ENCODE data around the gene COX19. TPM values are rescaled to one million over a fixed set of nuclear protein-coding genes. Genes with fewer than 3 reads are reported as not detected.

Gene COX19
- total and polyA plus RNA-seq, 7 donors = 5.1 to 12.7 (median 9.2) TPM

GRCh38 chr7:1019255-1019785 lies 44.0 kb upstream of the COX19 start:
- no peak for DNase-seq
- peaks cover 0 to 9% (median 0%) of the 10 kb centered on the region in 4 donors for H3K36me3 ChIP-seq
- intact Hi-C loops (cut with DNase I) = no loop called here

GRCh38 chr7:1018334-1018695 lies 43.0 kb upstream of the COX19 start:
- intact Hi-C loops (cut with DNase I) = no loop called here
- no peak for DNase-seq
- H3K27ac ChIP-seq = no peak overlapping the region
- WGBS, 2 donors = 90 to 92% methylated on average over 13 of the region's 13 CpGs
- no peak for TF ChIP-seq CTCF (IDR thresholded peaks at IDR 0.05)
- TF ChIP-seq POLR2A (IDR thresholded peaks at IDR 0.05) = no peak
- TF ChIP-seq EP300 (IDR thresholded peaks at IDR 0.05) = no peak
- no peak for TF ChIP-seq POLR2AphosphoS5 (IDR thresholded peaks at IDR 0.05)
- peaks cover 0 to 9% (median 0%) of the 10 kb centered on the region in 4 donors for H3K36me3 ChIP-seq
- peaks cover 0 to 7% (median under 1%) of the 10 kb centered on the region in 4 donors for H3K4me1 ChIP-seq
- H3K27me3 ChIP-seq = no peaks in the 10 kb centered on the region
- H3K9me3 ChIP-seq = no peaks in the 10 kb centered on the region
- no peak overlapping the region for H3K4me3 ChIP-seq

More at GRCh38 chr7:1019255-1019785, 44.0 kb upstream of the COX19 start:
- no peak for TF ChIP-seq CTCF (IDR thresholded peaks at IDR 0.05)
- no peak for TF ChIP-seq POLR2AphosphoS5 (IDR thresholded peaks at IDR 0.05)
- TF ChIP-seq EP300 (IDR thresholded peaks at IDR 0.05) = no peak
- no peak for TF ChIP-seq POLR2A (IDR thresholded peaks at IDR 0.05)
- H3K27ac ChIP-seq = no peak overlapping the region
- WGBS, 2 donors = 91 to 93% methylated on average over 14 of the region's 14 CpGs
- no peaks in the 10 kb centered on the region for H3K4me1 ChIP-seq
- H3K9me3 ChIP-seq = no peaks in the 10 kb centered on the region
- no peak overlapping the region for H3K4me3 ChIP-seq
- no peaks in the 10 kb centered on the region for H3K27me3 ChIP-seq

- Histone ChIP-seq H3K4me3 (no peak overlapping the region), H3K27ac (no peak overlapping the region), H3K9me3 (no peaks in the 10 kb centered on the region), H3K4me1 (peaks cover 0 to 13% (median 3%) of the 10 kb centered on the region in 4 donors), H3K27me3 (no peaks in the 10 kb centered on the region), H3K36me3 (peaks cover 0 to 9% (median 0%) of the 10 kb centered on the region in 4 donors)
- whole genome bisulfite sequencing, 2 donors = 95% methylated on average over 34 of the region's 34 CpGs
- no peak for DNase-seq
- no peak for TF ChIP-seq CTCF (IDR thresholded peaks at IDR 0.05)
- TF ChIP-seq POLR2AphosphoS5 (IDR thresholded peaks at IDR 0.05) = no peak
- no peak for TF ChIP-seq EP300 (IDR thresholded peaks at IDR 0.05)
- TF ChIP-seq POLR2A (IDR thresholded peaks at IDR 0.05) = no peak
- intact Hi-C loops (cut with DNase I) = no loop called here
Measured at GRCh38 chr7:1017586-1018333, 42.4 kb upstream of the COX19 start.

GRCh38 chr7:1016577-1017531 lies 41.5 kb upstream of the COX19 start:
- H3K27ac ChIP-seq = no peak overlapping the region
- TF ChIP-seq POLR2A (IDR thresholded peaks at IDR 0.05) (no peak), CTCF (IDR thresholded peaks at IDR 0.05) (no peak), EP300 (IDR thresholded peaks at IDR 0.05) (no peak), POLR2AphosphoS5 (IDR thresholded peaks at IDR 0.05) (no peak)
- no peak for DNase-seq
- no peak overlapping the region for H3K4me3 ChIP-seq
- intact Hi-C loops (cut with DNase I) = no loop called here
- H3K36me3 ChIP-seq = peaks cover 0 to 8% (median 0%) of the 10 kb centered on the region in 4 donors
- H3K4me1 ChIP-seq = peaks cover 0 to 15% (median 6%) of the 10 kb centered on the region in 4 donors
- H3K27me3 ChIP-seq = no peaks in the 10 kb centered on the region
- H3K9me3 ChIP-seq = no peaks in the 10 kb centered on the region
- 90 to 96% methylated on average over 51 of the region's 51 CpGs for WGBS, 2 donors
